ENCODE measurements around the gene TMEM9.

Gene TMEM9

DNA sequence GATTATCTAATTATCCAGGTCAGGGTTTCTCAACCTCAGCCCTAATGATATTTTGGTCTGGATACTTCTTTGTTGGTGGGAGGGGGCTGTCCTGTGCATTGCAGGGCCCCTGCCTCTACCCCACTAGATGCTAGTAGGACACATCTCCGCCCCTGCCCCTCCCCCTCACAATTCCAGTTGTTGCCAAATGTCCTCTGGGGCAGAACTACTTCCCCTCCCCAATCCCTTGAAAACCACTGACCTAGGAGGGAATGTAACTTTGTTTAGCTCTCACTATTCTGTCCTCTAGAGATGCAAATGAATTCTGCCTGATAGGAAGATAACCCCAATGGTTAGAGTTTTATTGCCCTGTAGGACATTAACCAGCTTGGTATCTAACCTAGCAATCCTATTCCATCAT is 50.1 kb downstream of the TMEM9 start:
- no peak for DNase-seq (ENCODE audit: low spot score)

DNA sequence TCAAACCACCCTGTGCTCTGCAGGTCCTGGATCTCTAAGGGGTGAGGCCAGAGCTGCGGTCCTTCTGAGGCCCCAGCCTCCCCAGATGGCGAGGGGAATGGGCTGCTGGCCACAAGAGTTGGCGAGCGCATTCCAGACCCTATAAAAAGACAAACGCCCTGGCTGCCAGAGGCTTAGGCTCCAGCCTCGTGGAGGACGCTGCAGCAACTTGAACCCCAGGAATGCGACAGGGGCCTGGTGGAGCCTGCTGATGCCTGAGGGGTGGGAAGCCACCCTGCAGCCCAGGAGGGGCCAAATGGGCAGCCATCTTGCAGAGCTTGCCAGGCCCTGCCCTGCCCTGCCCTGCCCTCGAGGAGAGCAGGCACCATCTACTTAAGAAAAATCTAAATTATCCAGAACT is 50.6 kb downstream of the TMEM9 start:
- DNase-seq (ENCODE audit: low spot score) = no peak

GRCh38 chr1:201100169-201100930 is 53.9 kb downstream of the TMEM9 start:
- DNase-seq (ENCODE audit: low spot score) = no peak

GRCh38 chr1:201098992-201099677 is 55.1 kb downstream of the TMEM9 start:
- DNase-seq (ENCODE audit: low spot score) = no peak

GRCh38 chr1:201096977-201097856 is 57.1 kb downstream of the TMEM9 start:
- DNase-seq (ENCODE audit: low spot score) = no peak

DNA sequence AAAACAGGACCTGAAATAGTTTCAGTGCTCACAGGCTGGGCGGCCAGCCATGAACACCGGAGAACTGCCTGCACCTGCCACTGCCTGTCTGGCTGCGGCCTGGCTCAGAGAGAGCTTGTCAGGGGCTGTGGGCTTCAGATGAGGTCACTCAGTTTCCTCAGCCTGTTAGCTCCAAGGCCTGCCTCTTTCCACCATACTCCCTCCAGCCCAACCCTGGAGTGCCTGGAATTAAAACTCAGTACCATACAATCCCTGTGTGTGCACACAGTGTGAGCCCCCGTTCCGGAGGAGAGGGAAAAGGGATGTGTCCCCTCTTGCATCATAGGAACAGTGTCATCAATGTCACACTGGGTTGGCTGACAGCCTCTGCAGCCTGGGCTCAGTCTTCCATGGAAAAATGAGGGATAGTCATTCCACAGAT is 58.2 kb downstream of the TMEM9 start:
- no peak for DNase-seq (ENCODE audit: low spot score)

- no peak for DNase-seq (ENCODE audit: low spot score)
Measured at GRCh38 chr1:201095581-201095980, 58.7 kb downstream of the TMEM9 start.

DNA sequence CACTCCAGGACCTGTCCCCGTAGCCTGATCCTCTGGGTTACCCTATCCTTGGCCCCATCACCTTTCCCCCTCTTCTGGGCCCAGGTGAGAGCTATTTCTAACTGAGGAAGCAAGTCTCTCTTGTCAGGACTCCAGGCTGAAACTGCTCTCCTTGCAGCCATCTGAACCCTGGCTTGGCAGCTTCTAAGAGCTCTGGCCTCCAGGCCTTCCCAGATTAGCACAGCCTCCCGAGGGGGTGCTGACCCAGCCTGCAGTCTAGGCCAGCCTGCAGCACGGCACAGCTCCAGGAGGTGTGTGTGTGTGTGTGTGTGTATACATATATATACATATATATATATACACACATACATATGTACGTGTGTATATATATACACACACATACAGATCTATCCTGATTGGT is 59.4 kb downstream of the TMEM9 start:
- no peak for DNase-seq (ENCODE audit: low spot score)

GRCh38 chr1:201093962-201094361 is 60.3 kb downstream of the TMEM9 start:
- DNase-seq (ENCODE audit: low spot score) = no peak

DNA sequence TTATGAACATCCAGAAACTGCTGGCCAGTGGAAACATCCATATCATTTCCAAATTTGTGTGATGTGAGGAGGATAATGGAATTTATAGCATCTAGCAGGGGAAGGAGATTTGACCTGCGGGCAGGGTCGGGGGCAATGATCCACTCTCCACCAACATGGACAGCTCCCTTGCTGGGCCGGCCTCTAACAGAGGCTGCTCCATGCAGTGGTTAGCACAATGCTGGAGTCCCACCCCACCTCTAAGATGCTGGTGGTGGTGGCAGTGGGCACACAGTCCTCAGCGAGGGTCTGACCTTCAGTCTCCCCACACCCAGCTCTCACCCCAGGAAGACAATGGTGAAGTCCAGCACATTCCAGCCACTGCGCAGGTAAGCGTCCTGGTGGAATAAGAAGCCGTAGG is 60.7 kb downstream of the TMEM9 start:
- DNase-seq (ENCODE audit: low spot score) = no peak

GRCh38 chr1:201092738-201093137 is 61.5 kb downstream of the TMEM9 start:
- DNase-seq (ENCODE audit: low spot score) = no peak

DNA sequence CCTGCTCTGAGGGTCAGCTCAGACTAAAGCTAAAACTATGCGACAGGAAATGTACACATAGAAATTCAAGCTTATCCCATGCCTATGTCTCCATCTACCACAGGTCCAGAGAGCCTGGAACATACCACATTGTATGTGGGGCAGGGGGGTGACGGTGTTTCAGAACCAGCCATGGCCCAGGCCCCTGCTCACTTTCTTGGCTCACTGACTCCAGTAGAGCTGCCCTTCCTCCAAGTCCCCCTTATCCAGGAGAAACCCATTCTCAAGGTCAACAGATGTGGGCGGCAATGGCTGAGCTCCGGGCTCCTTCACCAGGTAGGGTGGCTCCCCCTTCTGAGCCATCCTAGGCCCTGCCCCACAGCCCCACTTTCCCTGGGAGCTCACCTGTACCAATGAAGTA is 63.0 kb downstream of the TMEM9 start:
- no peak for DNase-seq (ENCODE audit: low spot score)

DNA sequence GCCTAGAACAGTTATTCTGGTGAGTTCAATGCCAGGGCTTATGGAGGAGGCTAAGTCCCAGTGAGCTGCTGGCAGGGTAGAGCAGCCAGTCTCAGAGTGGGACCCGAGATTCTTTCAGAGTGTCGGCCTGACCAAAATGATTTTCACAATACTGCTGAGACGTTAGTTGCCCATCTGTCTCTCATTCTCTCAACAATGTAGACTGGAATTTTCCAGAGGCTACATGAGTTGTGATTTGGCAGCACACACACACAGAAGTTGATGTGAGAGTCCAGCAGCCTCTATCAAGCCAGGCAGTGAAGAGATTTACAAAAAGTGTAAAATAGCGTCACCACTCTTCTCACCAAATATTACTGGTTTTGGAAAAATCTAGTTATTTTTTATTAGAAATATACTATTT is 63.7 kb downstream of the TMEM9 start:
- no peak for DNase-seq (ENCODE audit: low spot score)

- DNase-seq (ENCODE audit: low spot score) = no peak
Measured at GRCh38 chr1:201089596-201089995, 64.7 kb downstream of the TMEM9 start.

- DNase-seq (ENCODE audit: low spot score) = peak; percentile 22
Measured at GRCh38 chr1:201088901-201089525, 65.3 kb downstream of the TMEM9 start.

DNA sequence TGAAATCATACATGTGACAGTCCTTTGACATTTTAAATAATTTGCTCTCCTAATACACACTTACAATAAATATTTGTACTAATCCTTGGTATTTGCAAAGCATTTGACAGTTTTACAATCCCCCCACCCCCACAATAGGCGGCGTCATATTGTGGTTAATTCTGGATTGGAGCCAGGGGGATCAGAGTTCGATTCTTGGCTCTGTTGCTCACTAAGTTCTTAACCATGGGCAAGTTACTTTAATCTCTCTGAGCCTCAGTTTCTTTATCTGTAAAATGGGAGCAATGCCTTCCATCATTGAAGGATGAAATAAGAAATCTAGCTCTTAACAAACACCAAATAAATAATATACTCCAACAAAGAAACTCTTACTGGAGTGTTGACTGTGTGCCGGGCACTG is 65.9 kb downstream of the TMEM9 start:
- no peak for DNase-seq (ENCODE audit: low spot score)

DNA sequence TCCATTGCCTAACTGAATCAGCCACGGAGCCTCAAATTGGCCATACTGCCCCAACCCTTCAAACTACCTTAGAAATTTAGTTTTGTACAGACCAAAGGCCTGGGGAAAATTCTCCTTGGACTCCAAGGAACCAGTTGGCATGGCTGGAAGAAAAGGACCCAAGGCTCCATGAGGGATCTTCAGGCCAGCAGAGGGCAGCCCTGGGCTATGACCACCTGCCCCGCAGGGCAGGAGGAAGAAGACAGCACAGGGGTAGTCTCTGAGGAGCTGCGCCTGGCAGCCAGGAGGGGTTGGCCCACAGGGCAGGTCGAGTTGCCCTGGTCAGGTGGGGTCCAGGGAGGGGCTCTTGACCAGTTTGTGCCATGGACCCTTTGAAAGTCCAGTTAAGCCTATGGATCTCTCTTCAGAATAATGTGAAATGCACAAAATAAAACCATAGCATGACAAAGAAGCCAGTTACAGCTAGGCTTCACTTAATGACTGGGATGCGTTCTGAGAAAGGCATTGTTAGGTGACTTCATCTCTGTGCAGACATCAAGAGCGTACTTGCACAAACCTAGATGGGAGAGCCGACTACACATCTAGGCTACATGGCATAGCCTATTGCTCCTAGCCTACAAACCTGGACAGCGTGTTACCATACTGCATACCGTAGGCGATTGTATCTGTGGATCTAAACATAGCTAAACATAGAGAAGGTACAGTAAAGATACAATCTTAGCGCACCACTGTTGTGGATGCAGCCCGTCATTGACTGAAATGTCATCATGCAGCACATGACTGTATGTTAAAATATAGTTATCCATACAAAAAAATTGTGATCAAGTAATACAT is 68.2 kb downstream of the TMEM9 start:
- peak; percentile 62 for DNase-seq (ENCODE audit: low spot score)
